ENCODE results near the gene SLC7A4. TPM values are rescaled to one million over a fixed set of nuclear protein-coding genes. Genes with fewer than 3 reads are reported as not detected.

SLC7A4 gene, protein sequence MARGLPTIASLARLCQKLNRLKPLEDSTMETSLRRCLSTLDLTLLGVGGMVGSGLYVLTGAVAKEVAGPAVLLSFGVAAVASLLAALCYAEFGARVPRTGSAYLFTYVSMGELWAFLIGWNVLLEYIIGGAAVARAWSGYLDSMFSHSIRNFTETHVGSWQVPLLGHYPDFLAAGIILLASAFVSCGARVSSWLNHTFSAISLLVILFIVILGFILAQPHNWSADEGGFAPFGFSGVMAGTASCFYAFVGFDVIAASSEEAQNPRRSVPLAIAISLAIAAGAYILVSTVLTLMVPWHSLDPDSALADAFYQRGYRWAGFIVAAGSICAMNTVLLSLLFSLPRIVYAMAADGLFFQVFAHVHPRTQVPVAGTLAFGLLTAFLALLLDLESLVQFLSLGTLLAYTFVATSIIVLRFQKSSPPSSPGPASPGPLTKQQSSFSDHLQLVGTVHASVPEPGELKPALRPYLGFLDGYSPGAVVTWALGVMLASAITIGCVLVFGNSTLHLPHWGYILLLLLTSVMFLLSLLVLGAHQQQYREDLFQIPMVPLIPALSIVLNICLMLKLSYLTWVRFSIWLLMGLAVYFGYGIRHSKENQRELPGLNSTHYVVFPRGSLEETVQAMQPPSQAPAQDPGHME
- 10 to 100 TPM in 1 of 4 donors, 1 to 10 TPM in 1, under 1 TPM in 1, not detected in 1; 0.27 to 40.2 (median 2.3) TPM for polyA plus RNA-seq
- long read RNA-seq, donor 1, transcript SLC7A4-201 (5 exons, 2,313 nt), result major isoform, 10 of 65 reads
- long read RNA-seq, donor 1, partial matches to known transcripts, result 46 of 65 reads
- long read RNA-seq, donor 1, other reads (novel, unspliced or antisense), result 5 of 65 reads
- long read RNA-seq, donor 2, partial matches to known transcripts, result 0 of 2 reads
- long read RNA-seq, donor 2, other reads (novel, unspliced or antisense), result 0 of 2 reads
- long read RNA-seq, donor 3, result 0 reads
- long read RNA-seq, donor 4, partial matches to known transcripts, result 0 of 1 reads
- long read RNA-seq, donor 4, other reads (novel, unspliced or antisense), result 0 of 1 reads
- long read RNA-seq, donor 5, result 0 reads
- long read RNA-seq, donor 6, partial matches to known transcripts, result 20 of 22 reads
- long read RNA-seq, donor 6, other reads (novel, unspliced or antisense), result 0 of 22 reads
- long read RNA-seq, donor 7, result 0 reads
- long read RNA-seq, donor 8, result 0 reads
- long read RNA-seq, donor 9, result 0 reads
- long read RNA-seq, donor 10, partial matches to known transcripts, result 0 of 2 reads
- long read RNA-seq, donor 10, other reads (novel, unspliced or antisense), result 0 of 2 reads

DNA sequence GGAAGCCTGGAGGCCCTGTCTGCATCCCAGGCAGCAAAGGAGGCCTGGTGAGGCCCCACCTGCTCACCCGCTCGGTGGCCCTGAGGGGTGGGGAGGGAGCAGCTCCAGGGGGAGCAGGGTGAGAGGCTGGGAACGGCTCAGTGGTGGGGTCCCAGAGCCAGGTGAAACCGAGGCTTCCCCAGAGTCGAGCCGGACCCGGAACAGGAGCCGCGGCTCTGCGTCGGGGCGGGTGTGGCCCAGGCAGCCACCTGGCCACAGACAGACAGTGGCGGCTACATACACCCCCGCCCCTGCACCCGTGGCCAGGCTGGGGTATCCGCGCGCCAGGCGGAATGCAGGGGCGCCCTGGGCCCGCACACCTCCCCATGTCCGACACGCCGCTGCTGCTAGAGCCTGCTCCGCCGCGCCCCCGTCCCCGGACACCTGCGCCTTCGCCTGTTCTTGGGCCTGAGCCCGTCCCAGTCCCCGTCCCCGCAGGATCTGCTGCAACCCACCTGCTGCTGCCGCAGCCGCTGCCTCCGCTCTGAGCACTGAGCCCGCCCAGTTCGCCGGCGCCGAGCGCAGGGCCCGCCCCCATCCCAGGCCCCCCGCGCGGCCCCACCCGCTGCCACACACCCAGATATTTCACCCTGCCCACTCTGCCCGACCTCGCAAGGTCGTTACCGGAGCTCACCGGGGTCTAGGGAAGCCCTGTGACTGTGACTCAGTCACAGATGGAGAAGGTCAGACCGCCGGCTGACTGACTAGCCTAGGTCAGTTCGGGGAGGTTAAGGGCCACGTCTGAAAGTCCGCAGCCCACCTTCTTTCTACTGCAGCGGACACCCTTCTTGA is at the start of gene SLC7A4:
Gene SLC7A4 (minus strand): TSS at position 525 of the 831 bp plus-strand sequence. CDS start 749 bp downstream, outside the sequence.
- peaks cover 0 to 5% (median 0%) of the 10 kb centered on the region in 3 donors for H3K27me3 ChIP-seq (ENCODE audit: control insufficient read depth in 3 of 3, insufficient read depth in 3 of 3, low read length in 3 of 3)
- H3K4me1 ChIP-seq (ENCODE audit: control insufficient read depth in 3 of 3, insufficient read depth in 2 of 3, low read depth in 1 of 3, low read length in 2 of 3), result peaks cover 0 to 25% (median 0%) of the 10 kb centered on the region in 3 donors
- FAIRE-seq (no peak), DNase-seq (peak in 1 of 2 donors; percentile 81)
- peak within 1 kb of the TSS in 2 of 3 donors; percentile 26 to 40 for H3K4me3 ChIP-seq (ENCODE audit: low read depth in 1 of 3, low read length in 3 of 3)
- peak within 1 kb of the TSS in 1 of 3 donors; percentile 58 for H3K27ac ChIP-seq (ENCODE audit: low read depth in 1 of 3, low read length in 2 of 3)
- peaks cover 0 to 30% (median 0%) of the 10 kb centered on the region in 3 donors for H3K36me3 ChIP-seq (ENCODE audit: control insufficient read depth in 3 of 3, insufficient read depth in 2 of 3, low read depth in 1 of 3, low read length in 3 of 3)
- 6 to 7% (median 6%) methylated on average over 32 to 59 of the region's 59 CpGs for WGBS, 3 donors
- H3K9me3 ChIP-seq (ENCODE audit: control insufficient read depth in 2 of 2, insufficient read depth in 1 of 2, low read depth in 1 of 2, low read length in 1 of 2), result no peaks in the 10 kb centered on the region

DNA sequence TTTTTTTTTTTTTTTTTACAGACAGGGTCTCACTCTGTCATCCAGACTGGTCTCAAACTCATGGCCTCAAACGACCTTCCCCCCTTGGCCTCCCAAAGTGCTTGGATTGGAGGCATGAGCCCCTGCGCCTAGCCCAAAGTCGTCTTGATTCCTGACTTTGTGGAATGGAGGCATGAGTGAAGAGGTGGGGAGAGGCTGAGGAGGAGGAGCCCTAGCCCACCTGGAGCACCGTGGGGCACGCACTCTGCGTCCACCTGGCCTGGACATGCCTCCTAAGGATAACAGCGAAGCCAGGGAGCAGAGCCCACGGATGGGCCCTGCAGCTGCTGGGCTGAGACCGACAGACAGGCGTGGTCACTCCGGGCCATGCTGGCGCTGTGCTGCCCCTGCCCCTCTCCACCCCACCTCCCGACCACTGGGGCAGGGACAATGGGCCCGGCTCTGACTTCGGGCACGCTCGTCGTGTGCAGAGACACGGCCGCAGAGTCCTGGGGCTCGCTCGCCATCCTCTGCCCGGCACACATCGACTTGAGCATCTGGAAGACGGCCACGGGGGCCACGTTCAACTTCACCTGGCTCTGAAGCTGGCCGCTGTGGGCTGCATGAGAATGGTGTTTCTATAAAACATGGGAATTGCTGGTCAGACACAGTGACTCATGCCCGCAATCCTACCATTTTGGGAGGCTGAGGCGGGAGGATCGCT is 48.2 kb upstream of the SLC7A4 start:
- no peak overlapping the region for H3K27ac ChIP-seq (ENCODE audit: low read depth in 1 of 3, low read length in 2 of 3)
- no peaks in the 10 kb centered on the region for H3K36me3 ChIP-seq (ENCODE audit: control insufficient read depth in 3 of 3, insufficient read depth in 2 of 3, low read depth in 1 of 3, low read length in 3 of 3)
- H3K4me3 ChIP-seq (ENCODE audit: low read depth in 1 of 3, low read length in 3 of 3), result no peak overlapping the region
- DNase-seq, result no peak
- no peaks in the 10 kb centered on the region for H3K4me1 ChIP-seq (ENCODE audit: control insufficient read depth in 3 of 3, insufficient read depth in 2 of 3, low read depth in 1 of 3, low read length in 2 of 3)
- no peaks in the 10 kb centered on the region for H3K27me3 ChIP-seq (ENCODE audit: control insufficient read depth in 3 of 3, insufficient read depth in 3 of 3, low read length in 3 of 3)
- no peaks in the 10 kb centered on the region for H3K9me3 ChIP-seq (ENCODE audit: control insufficient read depth in 2 of 2, insufficient read depth in 1 of 2, low read depth in 1 of 2, low read length in 1 of 2)
- no peak for FAIRE-seq
- WGBS, 3 donors, result 86 to 90% (median 86%) methylated on average over 27 to 31 of the region's 31 CpGs

DNA sequence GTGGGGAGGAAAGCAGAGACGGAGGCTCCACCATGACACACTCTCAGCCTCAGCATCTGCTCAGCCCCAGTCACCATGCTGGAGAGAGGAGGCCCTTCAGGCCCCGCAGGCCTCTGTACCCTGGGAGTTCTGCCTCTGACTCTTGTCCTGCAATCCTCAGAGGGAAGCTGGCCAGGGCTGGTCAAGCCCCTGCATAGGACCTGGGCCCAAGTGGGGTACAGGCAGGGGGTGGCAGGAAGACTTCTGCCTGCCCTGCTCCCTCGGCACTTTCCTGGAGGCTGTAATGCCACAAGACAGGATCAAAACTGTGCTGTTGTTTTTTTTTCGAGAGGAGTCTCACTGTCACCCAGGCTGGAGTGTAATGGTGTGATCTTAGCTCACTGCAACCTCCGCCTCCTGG is 47.1 kb upstream of the SLC7A4 start:
- FAIRE-seq (no peak), DNase-seq (no peak)
- Histone ChIP-seq H3K27ac (ENCODE audit: low read depth in 1 of 3, low read length in 2 of 3) (no peak overlapping the region), H3K27me3 (ENCODE audit: control insufficient read depth in 3 of 3, insufficient read depth in 3 of 3, low read length in 3 of 3) (no peaks in the 10 kb centered on the region), H3K9me3 (ENCODE audit: control insufficient read depth in 2 of 2, insufficient read depth in 1 of 2, low read depth in 1 of 2, low read length in 1 of 2) (no peaks in the 10 kb centered on the region), H3K4me3 (ENCODE audit: low read depth in 1 of 3, low read length in 3 of 3) (no peak overlapping the region), H3K4me1 (ENCODE audit: control insufficient read depth in 3 of 3, insufficient read depth in 2 of 3, low read depth in 1 of 3, low read length in 2 of 3) (no peaks in the 10 kb centered on the region), H3K36me3 (ENCODE audit: control insufficient read depth in 3 of 3, insufficient read depth in 2 of 3, low read depth in 1 of 3, low read length in 3 of 3) (no peaks in the 10 kb centered on the region)
- 87 to 96% (median 90%) methylated on average over 5 of the region's 5 CpGs for WGBS, 3 donors

DNA sequence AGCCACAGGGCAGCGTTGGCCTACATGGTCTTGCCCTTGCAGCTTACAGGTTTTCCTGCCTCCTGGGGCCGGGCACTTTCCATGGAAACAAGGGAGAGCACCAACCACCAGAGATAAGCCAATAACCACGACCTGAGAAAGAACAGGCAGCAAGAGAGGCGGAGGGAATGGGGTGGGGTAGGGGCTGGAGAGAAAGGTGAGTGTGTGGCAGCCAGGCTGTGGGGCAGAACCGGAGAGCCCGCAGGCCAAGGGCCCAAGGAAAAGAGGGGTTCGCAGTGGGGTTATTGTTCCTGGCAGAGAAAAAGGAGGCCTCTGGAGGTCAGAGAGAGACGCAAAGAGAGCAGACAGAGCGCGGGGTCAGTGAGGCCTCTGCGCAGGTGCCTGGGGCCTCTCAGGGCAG is 46.6 kb upstream of the SLC7A4 start:
- FAIRE-seq (no peak), DNase-seq (no peak)
- Histone ChIP-seq H3K27ac (ENCODE audit: low read depth in 1 of 3, low read length in 2 of 3) (no peak overlapping the region), H3K9me3 (ENCODE audit: control insufficient read depth in 2 of 2, insufficient read depth in 1 of 2, low read depth in 1 of 2, low read length in 1 of 2) (no peaks in the 10 kb centered on the region), H3K36me3 (ENCODE audit: control insufficient read depth in 3 of 3, insufficient read depth in 2 of 3, low read depth in 1 of 3, low read length in 3 of 3) (no peaks in the 10 kb centered on the region), H3K4me3 (ENCODE audit: low read depth in 1 of 3, low read length in 3 of 3) (no peak overlapping the region), H3K4me1 (ENCODE audit: control insufficient read depth in 3 of 3, insufficient read depth in 2 of 3, low read depth in 1 of 3, low read length in 2 of 3) (no peaks in the 10 kb centered on the region), H3K27me3 (ENCODE audit: control insufficient read depth in 3 of 3, insufficient read depth in 3 of 3, low read length in 3 of 3) (no peaks in the 10 kb centered on the region)
- WGBS, 3 donors, result 76 to 81% (median 80%) methylated on average over 10 to 11 of the region's 11 CpGs

DNA sequence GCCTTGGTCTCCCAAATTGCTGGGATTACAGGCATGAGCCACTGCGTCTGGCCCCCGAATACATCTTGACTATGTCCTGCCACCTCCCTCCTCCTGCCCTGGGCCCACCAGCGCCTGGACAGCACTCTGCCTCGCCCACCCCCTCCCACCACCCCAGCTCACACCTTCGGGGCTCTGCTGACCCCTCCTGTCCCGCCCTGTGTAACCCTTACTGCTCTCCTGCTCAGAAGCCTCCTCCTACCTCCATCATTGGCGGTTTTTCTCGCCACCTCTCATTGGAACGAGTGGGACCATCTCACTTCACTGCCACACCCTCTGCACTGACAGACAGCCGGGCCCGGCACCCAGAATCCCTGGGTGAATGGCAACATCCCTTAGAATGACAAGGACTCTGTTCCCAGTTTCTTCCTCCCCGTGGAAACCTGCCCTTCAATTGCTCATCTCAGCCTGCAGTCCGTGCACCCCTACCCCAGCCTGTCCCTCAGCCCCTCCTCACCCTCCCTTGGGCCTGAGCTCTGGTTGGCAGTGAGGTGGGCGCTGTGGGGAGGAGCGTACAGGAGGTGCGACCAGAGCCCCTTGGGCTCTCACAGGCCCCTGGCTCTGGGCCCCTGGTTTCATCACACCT is 45.6 kb upstream of the SLC7A4 start:
- FAIRE-seq (no peak), DNase-seq (no peak)
- Histone ChIP-seq H3K4me1 (ENCODE audit: control insufficient read depth in 3 of 3, insufficient read depth in 2 of 3, low read depth in 1 of 3, low read length in 2 of 3) (no peaks in the 10 kb centered on the region), H3K36me3 (ENCODE audit: control insufficient read depth in 3 of 3, insufficient read depth in 2 of 3, low read depth in 1 of 3, low read length in 3 of 3) (no peaks in the 10 kb centered on the region), H3K4me3 (ENCODE audit: low read depth in 1 of 3, low read length in 3 of 3) (no peak overlapping the region), H3K27me3 (ENCODE audit: control insufficient read depth in 3 of 3, insufficient read depth in 3 of 3, low read length in 3 of 3) (no peaks in the 10 kb centered on the region), H3K27ac (ENCODE audit: low read depth in 1 of 3, low read length in 2 of 3) (no peak overlapping the region), H3K9me3 (ENCODE audit: control insufficient read depth in 2 of 2, insufficient read depth in 1 of 2, low read depth in 1 of 2, low read length in 1 of 2) (no peaks in the 10 kb centered on the region)
- WGBS, 3 donors, result 67 to 77% (median 74%) methylated on average over 16 of the region's 16 CpGs

DNA sequence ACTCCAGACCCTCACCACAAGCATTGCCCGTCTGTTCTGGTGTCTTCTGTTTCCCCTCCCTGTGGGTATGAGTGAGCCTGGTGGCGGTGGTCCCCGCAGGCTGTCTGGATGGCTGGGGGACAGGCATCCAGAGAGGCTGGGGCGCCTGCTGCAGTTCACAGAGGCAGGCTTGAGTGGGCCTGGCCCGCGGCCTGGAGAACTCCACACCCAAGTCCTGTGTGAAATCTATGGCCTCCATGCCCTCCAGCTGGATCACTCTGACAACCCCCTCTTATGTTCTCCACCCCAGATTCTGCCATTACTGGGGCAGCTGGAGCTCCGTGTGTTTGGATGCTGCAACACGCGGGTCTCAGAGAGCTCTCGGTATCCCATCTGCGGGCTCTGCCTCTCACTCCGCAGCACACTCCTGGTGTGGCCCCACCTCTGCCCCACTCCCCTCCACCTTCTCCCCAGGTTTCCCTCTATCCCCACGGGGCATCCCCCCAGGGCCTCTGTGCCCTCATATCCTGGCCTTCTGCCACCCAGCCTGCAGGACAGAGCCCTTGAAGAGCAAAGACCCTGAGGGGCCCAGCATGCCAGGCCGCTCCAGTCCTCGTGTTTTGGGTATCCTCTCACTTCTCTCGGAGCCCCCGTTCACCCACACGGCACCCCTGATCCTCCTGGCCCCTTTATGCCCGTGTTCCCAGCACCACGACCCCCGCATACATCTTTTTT is 44.7 kb upstream of the SLC7A4 start:
- Histone ChIP-seq H3K27ac (ENCODE audit: low read depth in 1 of 3, low read length in 2 of 3) (no peak overlapping the region), H3K9me3 (ENCODE audit: control insufficient read depth in 2 of 2, insufficient read depth in 1 of 2, low read depth in 1 of 2, low read length in 1 of 2) (no peaks in the 10 kb centered on the region), H3K36me3 (ENCODE audit: control insufficient read depth in 3 of 3, insufficient read depth in 2 of 3, low read depth in 1 of 3, low read length in 3 of 3) (no peaks in the 10 kb centered on the region), H3K4me1 (ENCODE audit: control insufficient read depth in 3 of 3, insufficient read depth in 2 of 3, low read depth in 1 of 3, low read length in 2 of 3) (no peaks in the 10 kb centered on the region), H3K4me3 (ENCODE audit: low read depth in 1 of 3, low read length in 3 of 3) (no peak overlapping the region), H3K27me3 (ENCODE audit: control insufficient read depth in 3 of 3, insufficient read depth in 3 of 3, low read length in 3 of 3) (no peaks in the 10 kb centered on the region)
- FAIRE-seq (no peak), DNase-seq (no peak)
- WGBS, 3 donors, result 82 to 86% (median 84%) methylated on average over 18 to 21 of the region's 21 CpGs

Measured in small intestine (tissue), 16 donors.